HG03521 (cell line): Measurements from ENCODE around the gene B4GALNT3.

Source experiments
- ATAC-seq: cut with Tn5 transposase; IDR thresholded peaks from one replicate; pipeline ENCODE4 v1.9.1; 2021; ENCODE audit warnings: mild to moderate bottlenecking, moderate library complexity; ENCODE audit not compliant: unreplicated experiment

Gene B4GALNT3

GRCh38 chr12:588024-588322, 128.2 kb downstream of the B4GALNT3 start:
- ATAC-seq, result no peak

- no peak for ATAC-seq
These were observed 128.9 kb downstream of the B4GALNT3 start for GRCh38 chr12:588646-589045.

GRCh38 chr12:590206-590750, 130.5 kb downstream of the B4GALNT3 start:
- no peak for ATAC-seq

- ATAC-seq, result no peak
These were observed 131.7 kb downstream of the B4GALNT3 start for GRCh38 chr12:591167-592023.

- ATAC-seq, result no peak
These were observed 132.3 kb downstream of the B4GALNT3 start for GRCh38 chr12:592024-592505.

GRCh38 chr12:593396-594270, 133.9 kb downstream of the B4GALNT3 start:
- no peak for ATAC-seq

- ATAC-seq, result no peak
These were observed 138.3 kb downstream of the B4GALNT3 start for GRCh38 chr12:597926-598568.

GRCh38 chr12:599756-600155, 140.0 kb downstream of the B4GALNT3 start:
- no peak for ATAC-seq

- no peak for ATAC-seq
These were observed 142.4 kb downstream of the B4GALNT3 start for GRCh38 chr12:601976-602699.

- no peak for ATAC-seq
These were observed 142.9 kb downstream of the B4GALNT3 start for GRCh38 chr12:602700-603068.

- no peak for ATAC-seq
These were observed 145.2 kb downstream of the B4GALNT3 start for GRCh38 chr12:604956-605355.

GRCh38 chr12:607541-608001, 147.8 kb downstream of the B4GALNT3 start:
- no peak for ATAC-seq

- ATAC-seq, result no peak
These were observed 148.7 kb downstream of the B4GALNT3 start for GRCh38 chr12:608413-608812.

- ATAC-seq, result no peak
These were observed 149.2 kb downstream of the B4GALNT3 start for GRCh38 chr12:608921-609320.

- no peak for ATAC-seq
These were observed 152.0 kb downstream of the B4GALNT3 start for GRCh38 chr12:611721-612120.

GRCh38 chr12:612293-612692, 152.6 kb downstream of the B4GALNT3 start:
- no peak for ATAC-seq

GRCh38 chr12:612886-613285, 153.1 kb downstream of the B4GALNT3 start:
- no peak for ATAC-seq
